Measurements from ENCODE around the gene TCEAL1.
"Not testable (repeated sequence)": the region's sequence is repeated elsewhere in the genome, so short reads cannot be mapped to it uniquely, and the experiment has no call there.

TCEAL1 gene

GRCh38 chrX:103628386-103629317 is at the start of gene TCEAL1:
Gene TCEAL1, plus strand, starts transcription at chrX:103628975. Its CDS starts 942 bp downstream, at chrX:103629917.
- peak in 1 of 3 experiments; percentile 19 for DNase-seq (ENCODE audit: low read depth in 3 of 3)

GRCh38 chrX:103584596-103584995 is 44.2 kb upstream of the TCEAL1 start:
- DNase-seq (ENCODE audit: low read depth in 3 of 3), result no peak

GRCh38 chrX:103585411-103586313 is 43.1 kb upstream of the TCEAL1 start, which contains the start of gene TCEAL4:
Gene TCEAL4, plus strand, starts transcription at chrX:103585515. Its CDS starts 1,161 bp downstream, at chrX:103586676.
- DNase-seq (ENCODE audit: low read depth in 3 of 3), result peak in 1 of 3 experiments; percentile 46

- DNase-seq (ENCODE audit: low read depth in 3 of 3), result no peak
Measured at GRCh38 chrX:103586314-103586646, 42.5 kb upstream of the TCEAL1 start.

GRCh38 chrX:103586659-103587058 is 42.1 kb upstream of the TCEAL1 start:
- DNase-seq (ENCODE audit: low read depth in 3 of 3), result no peak

GRCh38 chrX:103592295-103592694 is 36.5 kb upstream of the TCEAL1 start:
- DNase-seq (ENCODE audit: low read depth in 3 of 3), result not testable (repeated sequence)

- not testable (repeated sequence) for DNase-seq (ENCODE audit: low read depth in 3 of 3)
Measured at GRCh38 chrX:103595202-103595601, 33.6 kb upstream of the TCEAL1 start.

GRCh38 chrX:103607364-103608305 is 21.1 kb upstream of the TCEAL1 start, which contains the start of gene TCEAL3:
Gene TCEAL3, plus strand, starts transcription at chrX:103607963. Its CDS starts 1,102 bp downstream, at chrX:103609065.
- DNase-seq (ENCODE audit: low read depth in 3 of 3), result no peak

GRCh38 chrX:103608306-103608963 is 20.3 kb upstream of the TCEAL1 start:
- DNase-seq (ENCODE audit: low read depth in 3 of 3), result no peak

GRCh38 chrX:103610282-103610681 is 18.5 kb upstream of the TCEAL1 start:
- no peak for DNase-seq (ENCODE audit: low read depth in 3 of 3)

- DNase-seq (ENCODE audit: low read depth in 3 of 3), result no peak
Measured at GRCh38 chrX:103613362-103613890, 15.3 kb upstream of the TCEAL1 start.

- no peak for DNase-seq (ENCODE audit: low read depth in 3 of 3)
Measured at GRCh38 chrX:103614999-103615398, 13.8 kb upstream of the TCEAL1 start.

- no peak for DNase-seq (ENCODE audit: low read depth in 3 of 3)
Measured at GRCh38 chrX:103615781-103616371, 12.9 kb upstream of the TCEAL1 start.

GRCh38 chrX:103616676-103617186 is 12.0 kb upstream of the TCEAL1 start:
- DNase-seq (ENCODE audit: low read depth in 3 of 3), result no peak

- no peak for DNase-seq (ENCODE audit: low read depth in 3 of 3)
Measured at GRCh38 chrX:103624111-103624510, 4.7 kb upstream of the TCEAL1 start.

- no peak for DNase-seq (ENCODE audit: low read depth in 3 of 3)
Measured at GRCh38 chrX:103626855-103627254, 1.9 kb upstream of the TCEAL1 start.

GRCh38 chrX:103629318-103630170 is 769 bp downstream of the TCEAL1 start:
- DNase-seq (ENCODE audit: low read depth in 3 of 3), result peak in 1 of 3 experiments; percentile 14

- DNase-seq (ENCODE audit: low read depth in 3 of 3), result no peak
Measured at GRCh38 chrX:103630171-103630511, 1.4 kb downstream of the TCEAL1 start.

- no peak for DNase-seq (ENCODE audit: low read depth in 3 of 3)
Measured at GRCh38 chrX:103631145-103631544, 2.4 kb downstream of the TCEAL1 start.

All from stimulated activated CD4-positive, alpha-beta T cell treated with anti-CD3 and anti-CD28 coated beads, TNF-alpha, amount 100 ng/mL, for 24 hours (primary cell).